ENCODE measurements around the gene TMPRSS13.

GRCh38 chr11:117972629-117973502, 43.7 kb upstream of the TMPRSS13 start:
- no peak for TF ChIP-seq CTCF (IDR thresholded peaks at IDR 0.05; ENCODE audit: borderline replicate concordance, extremely low read depth, low read length, poor library complexity, severe bottlenecking)
- no peak for TF ChIP-seq EZH2 (IDR thresholded peaks at IDR 0.05; ENCODE audit: borderline replicate concordance, low read depth, low read length, severe bottlenecking)
